ENCODE results near the gene ACAN. TPM values are rescaled to one million over a fixed set of nuclear protein-coding genes. Genes with fewer than 3 reads are reported as not detected.

Gene ACAN
- total RNA-seq, 1 donor from 2014 or later: 1.9 TPM

GRCh38 chr15:88896333-88897033 is 93.2 kb downstream of the ACAN start:
- no peak for DNase-seq (ENCODE audit: low spot score)
- intact Hi-C loops (cut with DNase I): loop anchor here (5.0 kb wide), 2 partner anchors 241 to 274 kb away; partner anchors contain the start of gene AEN

GRCh38 chr15:88897142-88897455 is 93.9 kb downstream of the ACAN start:
- no peak for DNase-seq (ENCODE audit: low spot score)
- intact Hi-C loops (cut with DNase I): loop anchor here (5.0 kb wide), 2 partner anchors 240 to 275 kb away; partner anchors contain the start of gene AEN

DNA sequence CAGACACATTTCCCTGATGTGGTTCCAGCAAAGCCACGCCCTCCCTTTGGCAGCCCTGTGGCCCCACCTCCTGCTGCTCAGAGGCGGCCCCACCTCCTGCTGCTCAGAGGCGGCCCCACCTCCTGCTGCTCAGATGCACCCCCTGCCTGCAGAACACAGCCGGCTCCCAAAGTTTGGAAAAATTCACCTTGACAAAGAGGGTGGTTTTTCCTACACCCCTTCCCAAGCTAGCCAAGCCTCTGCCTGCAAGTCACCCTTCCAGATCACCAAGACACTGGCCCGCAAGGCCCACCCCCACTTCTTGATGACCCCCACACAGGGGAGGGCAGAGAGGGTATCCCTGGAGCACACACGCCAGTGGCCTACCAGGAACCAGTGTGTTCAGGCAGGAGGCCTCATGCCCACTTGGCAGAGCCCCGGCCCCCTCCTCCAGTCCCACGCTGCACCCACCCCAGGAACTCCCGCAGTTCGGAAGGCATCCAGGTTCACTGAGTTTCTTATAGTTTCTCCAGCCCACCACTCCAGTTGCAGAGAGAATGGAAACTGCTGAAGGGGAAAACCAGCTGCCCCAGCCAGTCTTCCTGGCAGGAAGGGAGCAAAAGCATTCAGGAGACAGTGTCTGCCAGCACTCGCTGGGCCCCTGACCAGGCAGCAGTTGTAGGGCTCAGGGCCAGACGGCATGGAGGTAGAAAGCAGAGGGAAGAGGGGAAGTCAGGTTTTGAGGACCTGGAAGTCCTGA is 94.4 kb downstream of the ACAN start:
- DNase-seq (ENCODE audit: low spot score): peak; percentile 94
- intact Hi-C loops (cut with DNase I): loop anchor here (5.0 kb wide), 2 partner anchors 240 to 275 kb away; partner anchors contain the start of gene AEN

- intact Hi-C loops (cut with DNase I): loop anchor here (5.0 kb wide), 2 partner anchors 239 to 276 kb away; partner anchors contain the start of gene AEN
- DNase-seq (ENCODE audit: low spot score): no peak
Measured at GRCh38 chr15:88898736-88899135, 95.5 kb downstream of the ACAN start.

- intact Hi-C loops (cut with DNase I): loop anchor here (5.0 kb wide), 2 partner anchors 238 to 277 kb away; partner anchors contain the start of gene AEN
- DNase-seq (ENCODE audit: low spot score): no peak
Measured at GRCh38 chr15:88899251-88899650, 96.0 kb downstream of the ACAN start.

GRCh38 chr15:88900309-88900981 is 97.2 kb downstream of the ACAN start:
- intact Hi-C loops (cut with DNase I): no loop called here
- no peak for DNase-seq (ENCODE audit: low spot score)

- intact Hi-C loops (cut with DNase I): no loop called here
- no peak for DNase-seq (ENCODE audit: low spot score)
Measured at GRCh38 chr15:88900982-88901418, 97.8 kb downstream of the ACAN start.

DNA sequence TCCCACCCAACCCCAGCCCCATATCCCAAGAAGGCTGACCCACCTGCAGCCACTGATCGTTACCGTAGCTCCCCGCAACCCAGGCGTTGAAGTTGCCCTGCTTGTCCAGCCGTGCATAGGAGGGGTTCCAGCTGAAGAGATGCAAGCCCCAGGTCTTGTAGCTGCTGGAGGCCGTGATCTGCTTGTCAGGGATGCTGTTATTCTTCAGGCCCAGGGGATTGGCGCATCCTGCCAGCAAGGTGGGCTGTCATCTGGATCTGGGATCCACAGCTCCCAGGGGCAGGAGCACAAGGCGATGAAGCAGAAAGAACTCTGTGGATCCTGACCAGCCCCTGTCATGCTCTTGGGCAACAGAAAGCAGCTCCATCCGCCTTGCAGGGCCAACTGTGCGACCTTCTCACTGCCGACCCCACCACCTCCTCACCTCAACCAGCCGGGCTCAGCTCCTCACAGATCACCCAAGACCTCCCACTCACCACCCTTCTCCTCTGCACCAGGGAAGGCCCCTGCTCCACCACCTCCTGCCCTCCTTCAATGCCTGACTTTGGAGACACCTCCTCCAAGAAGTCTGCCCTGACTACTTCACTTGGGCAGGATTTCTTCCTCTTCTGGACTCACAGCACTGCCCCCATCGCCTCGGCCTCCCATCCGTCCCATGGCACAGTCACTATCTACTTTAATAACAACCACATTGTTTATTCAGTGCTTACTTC is 98.4 kb downstream of the ACAN start:
- DNase-seq (ENCODE audit: low spot score): no peak
- intact Hi-C loops (cut with DNase I): no loop called here

GRCh38 chr15:88902221-88902835 is 99.1 kb downstream of the ACAN start:
- DNase-seq (ENCODE audit: low spot score): peak; percentile 36
- intact Hi-C loops (cut with DNase I): no loop called here

GRCh38 chr15:88902846-88903245 is 99.6 kb downstream of the ACAN start:
- DNase-seq (ENCODE audit: low spot score): peak; percentile 54
- intact Hi-C loops (cut with DNase I): no loop called here

GRCh38 chr15:88904257-88904623 is 101.0 kb downstream of the ACAN start:
- intact Hi-C loops (cut with DNase I): loop anchor here (2.0 kb wide), 1 partner anchor 113 kb away; no protein-coding TSS in a partner anchor
- no peak for DNase-seq (ENCODE audit: low spot score)

DNA sequence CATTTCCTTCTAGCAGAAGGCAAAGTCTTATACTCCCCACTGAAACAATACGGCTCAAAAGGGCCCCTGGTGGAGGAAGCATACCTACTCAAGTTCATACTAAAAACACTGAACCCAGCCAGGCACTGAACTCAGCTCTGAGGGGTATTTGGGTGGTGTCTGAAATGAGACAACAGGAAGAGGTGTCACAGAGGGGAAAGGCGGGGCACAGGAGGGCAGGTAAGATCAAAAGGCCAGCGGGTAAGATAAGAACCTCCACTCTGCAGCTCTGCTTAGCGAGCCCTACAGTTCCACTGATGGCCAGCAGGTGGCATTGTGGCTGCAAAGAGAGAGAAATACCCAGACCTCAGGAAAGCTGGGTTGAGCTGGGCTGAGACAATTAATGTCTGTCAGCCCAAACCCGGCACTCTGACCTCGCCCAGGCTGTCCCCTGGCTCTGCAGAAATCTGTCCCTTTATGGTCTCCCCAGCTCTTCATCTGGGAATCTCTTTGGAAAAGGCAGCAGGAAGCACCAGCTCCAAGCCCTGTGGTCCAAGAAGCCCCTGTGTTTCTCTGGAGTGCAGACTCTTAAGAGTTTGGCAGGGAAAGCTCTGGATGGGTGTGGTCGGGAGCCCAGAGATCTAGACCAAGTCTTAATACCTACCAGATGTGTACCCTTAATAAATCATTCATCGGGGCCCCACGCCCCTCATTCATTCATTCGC is 101.5 kb downstream of the ACAN start:
- peak; percentile 90 for DNase-seq (ENCODE audit: low spot score)
- intact Hi-C loops (cut with DNase I): loop anchor here (2.0 kb wide), 1 partner anchor 112 kb away; no protein-coding TSS in a partner anchor

GRCh38 chr15:88905576-88905975 is 102.3 kb downstream of the ACAN start:
- no peak for DNase-seq (ENCODE audit: low spot score)
- intact Hi-C loops (cut with DNase I): loop anchor here (2.0 kb wide), 1 partner anchor 111 kb away; no protein-coding TSS in a partner anchor

DNA sequence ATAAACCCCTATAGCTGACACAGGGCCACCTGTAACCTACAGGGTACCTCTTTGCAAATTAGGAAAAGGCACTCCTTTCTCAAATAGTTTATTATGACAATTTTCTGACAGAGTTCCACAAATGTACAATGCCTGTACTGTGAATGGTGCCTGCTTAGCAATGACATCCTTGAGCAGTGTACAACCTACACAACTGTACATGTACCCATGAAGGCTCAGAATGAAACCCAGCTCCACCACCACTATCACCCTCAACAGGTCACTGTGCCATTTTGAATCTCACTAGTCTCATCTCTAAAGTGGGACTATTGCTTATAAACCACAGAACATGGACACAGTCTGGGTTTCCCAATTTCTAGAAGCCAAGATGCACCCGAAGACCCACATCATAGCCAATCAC is 102.9 kb downstream of the ACAN start:
- no peak for DNase-seq (ENCODE audit: low spot score)
- intact Hi-C loops (cut with DNase I): no loop called here

GRCh38 chr15:88906551-88906950 is 103.3 kb downstream of the ACAN start:
- intact Hi-C loops (cut with DNase I): no loop called here

GRCh38 chr15:88907111-88907510 is 103.9 kb downstream of the ACAN start:
- no peak for DNase-seq (ENCODE audit: low spot score)
- intact Hi-C loops (cut with DNase I): no loop called here

More at GRCh38 chr15:88906551-88906950, 103.3 kb downstream of the ACAN start:
- no peak for DNase-seq (ENCODE audit: low spot score)

DNA sequence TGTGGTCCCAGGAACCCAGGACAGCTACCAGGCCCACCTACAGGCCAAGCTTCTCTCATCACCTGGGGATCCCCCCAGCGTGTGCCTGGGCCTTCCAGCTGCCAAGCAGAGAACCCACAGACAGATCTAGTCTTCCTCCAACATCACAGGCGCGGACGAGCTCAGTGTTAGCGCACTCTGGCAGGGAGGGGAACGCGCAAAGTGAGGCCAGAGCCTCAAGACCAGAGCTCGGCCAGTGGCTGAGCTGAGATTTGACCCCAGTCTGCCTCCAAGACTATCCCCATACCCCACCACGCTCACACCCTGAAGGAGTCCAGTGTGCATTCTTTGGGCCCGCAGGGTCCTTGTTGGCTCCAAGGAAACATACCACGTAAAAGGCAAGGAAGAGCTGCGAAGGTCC is 104.9 kb downstream of the ACAN start:
- intact Hi-C loops (cut with DNase I): loop anchor here (2.0 kb wide), 1 partner anchor 97 kb away; no protein-coding TSS in a partner anchor
- no peak for DNase-seq (ENCODE audit: low spot score)

All from cardiac septum (tissue), 1 donor.